Stomach (tissue), 9 donors: Measurements from ENCODE around the gene LRGUK. TPM values are rescaled to one million over a fixed set of nuclear protein-coding genes. Genes with fewer than 3 reads are reported as not detected.
A peak's percentile ranks its signal among the peaks of the same experiment; 100 is the strongest.

Experiments used
- DNase-seq, 2 donors: peaks; one replicate each; pipeline versions ENCODE4 v3.0.0 to v3.0.0-alpha.2; 2013 to 2019
- H3K27ac ChIP-seq, 5 donors: fragments of 200-600 bp in 4 of 5; sonication (generic) in 4 of 5; one replicate each; pipeline ENCODE4 v1.5.1; 2013 to 2019; ENCODE audit warnings: mild to moderate bottlenecking in 1 of 5, moderate library complexity in 1 of 5
- H3K27me3 ChIP-seq, 3 donors: fragments of 200-600 bp; sonication (generic); one replicate each; pipeline ENCODE4 v1.5.1; 2017 to 2019; ENCODE audit warnings: mixed run types in 1 of 3
- H3K36me3 ChIP-seq, 4 donors: fragments of 200-600 bp; sonication (generic); 1 replicate in 3 of 4; 2 replicates in 1 of 4; pipeline ENCODE4 v1.5.1; 2016 to 2019
- H3K4me1 ChIP-seq, 4 donors: fragments of 200-600 bp; sonication (generic); one replicate each; pipeline ENCODE4 v1.5.1; 2016 to 2019
- H3K4me3 ChIP-seq, 4 donors: fragments of 200-600 bp; sonication (generic) in 3 of 4; one replicate each; pipeline ENCODE4 v1.5.1; 2016 to 2019; ENCODE audit warnings: mild to moderate bottlenecking in 1 of 4
- H3K9me3 ChIP-seq, 4 donors: fragments of 200-600 bp; sonication (generic); one replicate each; pipeline ENCODE4 v1.5.1; 2016 to 2019
- EP300 ChIP-seq: sonication (generic); formaldehyde crosslinking; IDR thresholded peaks from one replicate; pipeline ENCODE4 v1.6.1; 2017; ENCODE audit warnings: antibody characterized with exemption
- POLR2A ChIP-seq, 4 donors: fragments of 450-650 bp; IDR thresholded peaks; one replicate each; pipeline ENCODE4 v1.6.1; 2016; ENCODE audit warnings: antibody characterized with exemption in 4 of 4, control low read depth in 2 of 4, mild to moderate bottlenecking in 1 of 4, moderate library complexity in 1 of 4
- POLR2AphosphoS5 ChIP-seq, 3 donors: sonication (generic); formaldehyde crosslinking; IDR thresholded peaks; one replicate each; pipeline ENCODE4 v1.6.1; 2016; ENCODE audit warnings: antibody characterized with exemption in 3 of 3
- WGBS, 5 donors: extraction: QIAGEN DNeasy Blood & Tissue Kit in 3 of 5; methylation state at CpG; one replicate each; pipeline versions ENCODE4 v1.1.5 to v1.1.7; 2013 to 2018; 5-methylcytosine and 5-hydroxymethylcytosine counted together
- intact Hi-C: fragments of 100-400 bp; cut with DNase I; formaldehyde crosslinking; loops from one replicate; pipeline ENCODE4 v1.15.1; 2023; ENCODE audit warnings: low total_unique reads
- polyA plus RNA-seq, 3 donors: library from polyadenylated mRNA; stranded (reverse); fragments of 200-250 nt; gene quantifications; one replicate each; pipeline ENCODE4 v1.2.3, GENCODE V29; 2013
- total RNA-seq, 5 donors: library from RNA; depleted of rRNA; stranded (reverse); fragments of >200 nt; gene quantifications; one replicate each; pipeline versions ENCODE4 v1.1.0 to v1.2.3, GENCODE V29; 2014 to 2016
- TF ChIP-seq, protein P1 (sequence below), 7 experiments: fragments of 450-650 bp in 4 of 7; fragments of 200-600 bp in 3 of 7; sonication (generic) in 3 of 7; IDR thresholded peaks; one replicate each; pipeline ENCODE4 v1.5.1; 2016 to 2019; ENCODE audit warnings: antibody characterized with exemption in 7 of 7, control low read depth in 2 of 7, mild to moderate bottlenecking in 1 of 7
- donor health status: healthy with polysubstance abuse.
- donor health status: Bipolar disorder and iron deficiency.
- donor health status: healthy.

LRGUK gene
- total and polyA plus RNA-seq, 8 donors = 0.10 to 4.1 (median 1.5) TPM; not detected in 3

DNA sequence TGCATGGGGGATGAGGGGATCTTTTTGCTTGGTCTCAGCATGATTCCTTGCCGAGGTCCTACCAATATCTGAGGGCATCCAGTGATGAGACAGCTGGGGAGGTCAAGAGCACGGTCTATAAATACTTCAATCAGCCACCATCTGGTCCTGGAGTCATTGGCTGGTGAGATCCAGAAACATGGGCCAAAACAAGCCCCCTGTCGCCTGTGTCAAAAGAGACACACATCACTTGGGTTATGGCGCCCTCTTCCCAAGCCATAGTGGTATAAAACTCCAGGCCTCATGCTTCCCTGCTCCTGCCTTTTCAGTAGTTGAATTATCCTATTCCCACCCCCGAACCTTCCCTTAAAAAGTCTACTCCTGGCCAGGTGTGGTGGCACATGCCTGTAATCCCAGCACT lies 128.7 kb downstream of the LRGUK start:
- Histone ChIP-seq H3K9me3 (no peaks in the 10 kb centered on the region), H3K4me3 (no peak overlapping the region), H3K27ac (no peak overlapping the region), H3K27me3 (no peaks in the 10 kb centered on the region), H3K36me3 (no peaks in the 10 kb centered on the region), H3K4me1 (no peaks in the 10 kb centered on the region)
- intact Hi-C loops = no loop called here
- TF ChIP-seq, protein P1, sequence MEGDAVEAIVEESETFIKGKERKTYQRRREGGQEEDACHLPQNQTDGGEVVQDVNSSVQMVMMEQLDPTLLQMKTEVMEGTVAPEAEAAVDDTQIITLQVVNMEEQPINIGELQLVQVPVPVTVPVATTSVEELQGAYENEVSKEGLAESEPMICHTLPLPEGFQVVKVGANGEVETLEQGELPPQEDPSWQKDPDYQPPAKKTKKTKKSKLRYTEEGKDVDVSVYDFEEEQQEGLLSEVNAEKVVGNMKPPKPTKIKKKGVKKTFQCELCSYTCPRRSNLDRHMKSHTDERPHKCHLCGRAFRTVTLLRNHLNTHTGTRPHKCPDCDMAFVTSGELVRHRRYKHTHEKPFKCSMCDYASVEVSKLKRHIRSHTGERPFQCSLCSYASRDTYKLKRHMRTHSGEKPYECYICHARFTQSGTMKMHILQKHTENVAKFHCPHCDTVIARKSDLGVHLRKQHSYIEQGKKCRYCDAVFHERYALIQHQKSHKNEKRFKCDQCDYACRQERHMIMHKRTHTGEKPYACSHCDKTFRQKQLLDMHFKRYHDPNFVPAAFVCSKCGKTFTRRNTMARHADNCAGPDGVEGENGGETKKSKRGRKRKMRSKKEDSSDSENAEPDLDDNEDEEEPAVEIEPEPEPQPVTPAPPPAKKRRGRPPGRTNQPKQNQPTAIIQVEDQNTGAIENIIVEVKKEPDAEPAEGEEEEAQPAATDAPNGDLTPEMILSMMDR (IDR thresholded peaks at IDR 0.05) = no peak
- TF ChIP-seq POLR2AphosphoS5 (IDR thresholded peaks at IDR 0.05) (no peak), POLR2A (IDR thresholded peaks at IDR 0.05) (no peak), EP300 (no peak)
- DNase-seq = no peak
- 82 to 87% (median 86%) methylated on average over 5 of the region's 5 CpGs for WGBS, 5 donors

DNA sequence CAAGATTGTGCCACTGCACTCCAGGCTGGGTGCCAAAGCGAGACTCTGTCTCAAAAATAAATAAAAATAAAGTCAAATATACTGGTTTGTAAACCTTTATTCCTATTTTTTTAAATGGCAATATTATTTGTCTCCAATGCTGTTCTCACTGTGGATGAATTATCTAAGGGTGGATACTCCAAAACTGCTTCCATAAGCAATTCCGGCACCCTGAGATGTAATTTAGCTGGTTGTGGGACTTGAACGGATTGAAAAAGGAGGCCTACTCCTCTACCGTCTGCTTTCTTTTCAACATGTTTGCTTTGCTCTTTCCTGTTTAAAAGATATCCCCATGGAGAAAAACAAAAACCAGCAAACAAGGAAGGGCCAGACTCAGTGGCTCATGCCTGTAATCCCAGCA lies 135.2 kb downstream of the LRGUK start:
- H3K27me3 ChIP-seq = no peaks in the 10 kb centered on the region
- no peak overlapping the region for H3K27ac ChIP-seq
- no peak for DNase-seq
- H3K4me1 ChIP-seq = no peaks in the 10 kb centered on the region
- no peak overlapping the region for H3K4me3 ChIP-seq
- H3K9me3 ChIP-seq = peaks cover 0 to 8% (median 4%) of the 10 kb centered on the region in 4 donors
- WGBS, 5 donors = 84 to 92% (median 87%) methylated on average over 4 of the region's 4 CpGs
- no peaks in the 10 kb centered on the region for H3K36me3 ChIP-seq
- no peak for TF ChIP-seq POLR2AphosphoS5 (IDR thresholded peaks at IDR 0.05)
- intact Hi-C loops = no loop called here

DNA sequence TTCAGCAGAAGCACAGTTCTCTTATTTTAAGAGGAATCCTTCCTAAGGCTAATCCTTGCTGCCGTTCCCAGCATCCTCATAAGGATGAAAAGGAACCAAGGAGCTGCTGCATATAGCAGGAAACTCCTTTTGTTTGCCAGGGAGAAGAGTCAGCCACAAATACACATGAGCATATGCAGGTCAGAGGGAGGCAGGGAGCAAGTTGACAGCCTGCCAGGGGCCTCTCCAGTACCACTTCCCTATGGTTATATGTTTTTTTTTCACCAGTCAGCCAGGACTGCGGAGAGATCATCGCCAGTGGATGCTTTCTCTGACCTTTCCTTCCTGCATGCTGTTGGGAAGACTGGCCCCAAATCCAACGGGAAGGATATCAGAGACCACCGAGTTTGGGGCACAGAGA lies 149.8 kb downstream of the LRGUK start:
- TF ChIP-seq, protein P1 (IDR thresholded peaks at IDR 0.05) = no peak
- TF ChIP-seq EP300 (no peak), POLR2AphosphoS5 (IDR thresholded peaks at IDR 0.05) (no peak), POLR2A (IDR thresholded peaks at IDR 0.05) (no peak)
- intact Hi-C loops = no loop called here
- Histone ChIP-seq H3K27ac (no peak overlapping the region), H3K27me3 (no peaks in the 10 kb centered on the region), H3K4me3 (no peak overlapping the region), H3K9me3 (no peaks in the 10 kb centered on the region), H3K4me1 (no peaks in the 10 kb centered on the region), H3K36me3 (no peaks in the 10 kb centered on the region)
- peak in 1 of 2 donors; percentile 12 for DNase-seq
- WGBS, 5 donors = 46 to 57% (median 56%) methylated on average over 5 of the region's 5 CpGs

DNA sequence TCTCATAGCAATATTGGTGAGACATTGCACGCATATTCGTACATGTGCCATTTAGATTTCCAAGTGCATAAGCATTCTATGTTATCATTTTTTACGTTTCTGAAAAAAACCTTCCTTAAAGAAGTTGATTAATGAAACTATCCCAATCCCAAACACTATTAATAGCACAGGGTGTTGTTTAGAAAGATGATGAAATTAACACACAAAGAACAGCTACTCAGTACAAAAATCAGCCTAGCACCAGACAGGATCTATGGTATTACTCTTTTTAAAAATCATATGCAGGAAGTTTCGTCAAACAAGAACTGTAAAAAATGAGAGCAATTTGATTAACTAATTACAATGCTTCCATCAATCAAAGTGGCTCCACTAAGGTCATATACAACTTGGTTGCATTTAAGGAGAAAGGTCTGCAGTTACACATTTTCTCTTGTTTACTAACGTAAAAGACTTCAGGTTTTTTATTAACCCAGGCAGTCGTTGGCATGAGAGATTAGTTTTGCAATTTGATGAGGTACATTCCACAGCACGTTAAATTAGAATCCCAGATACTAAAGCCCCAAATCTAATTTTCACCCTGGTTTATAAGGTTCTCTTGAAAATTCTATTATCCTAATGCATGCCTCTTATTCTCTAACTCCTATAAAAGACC lies 151.5 kb downstream of the LRGUK start:
- Histone ChIP-seq H3K4me3 (no peak overlapping the region), H3K4me1 (no peaks in the 10 kb centered on the region), H3K27ac (no peak overlapping the region), H3K27me3 (peaks cover 0 to 15% (median 0%) of the 10 kb centered on the region in 3 donors), H3K9me3 (no peaks in the 10 kb centered on the region), H3K36me3 (no peaks in the 10 kb centered on the region)
- DNase-seq = no peak
- TF ChIP-seq EP300 = no peak
- TF ChIP-seq, protein P1 (IDR thresholded peaks at IDR 0.05) = no peak
- TF ChIP-seq POLR2A (IDR thresholded peaks at IDR 0.05) = no peak
- no peak for TF ChIP-seq POLR2AphosphoS5 (IDR thresholded peaks at IDR 0.05)
- intact Hi-C loops = no loop called here
- WGBS, 5 donors = 50 to 64% (median 60%) methylated on average over 7 of the region's 7 CpGs

DNA sequence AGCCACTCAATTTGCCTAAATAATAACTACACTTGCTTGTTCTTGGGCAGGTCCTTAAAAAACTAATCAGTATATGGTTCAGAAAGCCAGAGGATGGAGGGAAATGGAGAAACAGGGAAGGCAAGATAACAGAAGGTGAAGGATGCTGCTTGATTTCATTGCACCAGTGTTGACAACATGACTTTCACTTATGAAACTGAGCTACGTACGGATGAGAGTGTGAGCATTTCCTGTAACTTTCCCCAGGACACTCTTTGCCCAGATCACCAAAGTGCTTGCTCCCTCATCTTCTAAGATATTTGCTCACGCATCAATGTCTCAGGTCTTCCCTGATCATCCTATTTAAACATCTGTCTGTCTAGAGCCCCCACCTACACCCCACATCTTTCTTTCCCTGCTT lies 152.2 kb downstream of the LRGUK start:
- no peak overlapping the region for H3K27ac ChIP-seq
- 80 to 90% (median 84%) methylated on average over 3 of the region's 3 CpGs for WGBS, 5 donors
- no peaks in the 10 kb centered on the region for H3K36me3 ChIP-seq
- TF ChIP-seq, protein P1 (IDR thresholded peaks at IDR 0.05) = no peak
- TF ChIP-seq EP300 (no peak), POLR2AphosphoS5 (IDR thresholded peaks at IDR 0.05) (no peak), POLR2A (IDR thresholded peaks at IDR 0.05) (no peak)
- no peak for DNase-seq
- no peak overlapping the region for H3K4me3 ChIP-seq
- intact Hi-C loops = no loop called here
- peaks cover 0 to 17% (median 0%) of the 10 kb centered on the region in 3 donors for H3K27me3 ChIP-seq
- H3K9me3 ChIP-seq = no peaks in the 10 kb centered on the region
- H3K4me1 ChIP-seq = no peaks in the 10 kb centered on the region
